HL-60 (cell line): ENCODE results near the gene SPP1.
A peak's percentile ranks its signal among the peaks of the same experiment; 100 is the strongest.

Source experiments
- DNase-seq, 2 experiments: peaks; one replicate each; pipeline ENCODE4 v3.0.0-alpha.2; 2010 to 2020; ENCODE audit warnings: low read depth in 1 of 2, low spot score in 1 of 2
- H3K27ac ChIP-seq: fragments of 250-450 bp; sonication (Bioruptor Pico); replicated peaks from 2 replicates; pipeline ENCODE4 v1.5.1; 2020; ENCODE audit warnings: mild to moderate bottlenecking, moderate library complexity
- H3K27me3 ChIP-seq: fragments of 250-450 bp; sonication (Bioruptor Pico); 2 replicates; pipeline ENCODE4 v1.5.1; 2021; ENCODE audit warnings: mild to moderate bottlenecking, moderate library complexity; ENCODE audit not compliant: insufficient read depth, poor library complexity, severe bottlenecking
- H3K4me3 ChIP-seq: replicated peaks from 2 replicates; pipeline ENCODE4 v1.5.1; 2011; ENCODE audit warnings: mild to moderate bottlenecking, control low read depth, low read length; ENCODE audit not compliant: insufficient read depth
- GABPA ChIP-seq: IDR thresholded peaks from 2 replicates; pipeline ENCODE4 v1.6.1; 2012; ENCODE audit warnings: low read depth
- POLR2AphosphoS5 ChIP-seq: IDR thresholded peaks from 2 replicates; pipeline ENCODE4 v1.6.1; 2012; ENCODE audit warnings: low read depth
- SPI1 ChIP-seq: IDR thresholded peaks from 2 replicates; pipeline ENCODE4 v1.6.1; 2012; ENCODE audit warnings: low read depth, mild to moderate bottlenecking, borderline replicate concordance
- TF ChIP-seq, protein P1 (sequence below): IDR thresholded peaks from 2 replicates; pipeline ENCODE4 v1.6.1; 2012; ENCODE audit warnings: low read depth; ENCODE audit not compliant: insufficient replicate concordance
- TF ChIP-seq, protein P2 (sequence below): IDR thresholded peaks from one replicate; pipeline ENCODE4 v1.5.1; 2011; ENCODE audit warnings: low read length, control low read depth, inconsistent platforms; ENCODE audit not compliant: insufficient read depth

The SPP1 gene

DNA sequence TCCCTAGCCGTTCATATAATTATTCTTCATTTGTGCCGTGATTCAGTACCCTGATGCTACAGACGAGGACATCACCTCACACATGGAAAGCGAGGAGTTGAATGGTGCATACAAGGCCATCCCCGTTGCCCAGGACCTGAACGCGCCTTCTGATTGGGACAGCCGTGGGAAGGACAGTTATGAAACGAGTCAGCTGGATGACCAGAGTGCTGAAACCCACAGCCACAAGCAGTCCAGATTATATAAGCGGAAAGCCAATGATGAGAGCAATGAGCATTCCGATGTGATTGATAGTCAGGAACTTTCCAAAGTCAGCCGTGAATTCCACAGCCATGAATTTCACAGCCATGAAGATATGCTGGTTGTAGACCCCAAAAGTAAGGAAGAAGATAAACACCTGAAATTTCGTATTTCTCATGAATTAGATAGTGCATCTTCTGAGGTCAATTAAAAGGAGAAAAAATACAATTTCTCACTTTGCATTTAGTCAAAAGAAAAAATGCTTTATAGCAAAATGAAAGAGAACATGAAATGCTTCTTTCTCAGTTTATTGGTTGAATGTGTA lies 7.0 kb downstream of the SPP1 start:
- no peak for DNase-seq
- no peak for TF ChIP-seq SPI1
- TF ChIP-seq GABPA: no peak
- TF ChIP-seq, protein P1, sequence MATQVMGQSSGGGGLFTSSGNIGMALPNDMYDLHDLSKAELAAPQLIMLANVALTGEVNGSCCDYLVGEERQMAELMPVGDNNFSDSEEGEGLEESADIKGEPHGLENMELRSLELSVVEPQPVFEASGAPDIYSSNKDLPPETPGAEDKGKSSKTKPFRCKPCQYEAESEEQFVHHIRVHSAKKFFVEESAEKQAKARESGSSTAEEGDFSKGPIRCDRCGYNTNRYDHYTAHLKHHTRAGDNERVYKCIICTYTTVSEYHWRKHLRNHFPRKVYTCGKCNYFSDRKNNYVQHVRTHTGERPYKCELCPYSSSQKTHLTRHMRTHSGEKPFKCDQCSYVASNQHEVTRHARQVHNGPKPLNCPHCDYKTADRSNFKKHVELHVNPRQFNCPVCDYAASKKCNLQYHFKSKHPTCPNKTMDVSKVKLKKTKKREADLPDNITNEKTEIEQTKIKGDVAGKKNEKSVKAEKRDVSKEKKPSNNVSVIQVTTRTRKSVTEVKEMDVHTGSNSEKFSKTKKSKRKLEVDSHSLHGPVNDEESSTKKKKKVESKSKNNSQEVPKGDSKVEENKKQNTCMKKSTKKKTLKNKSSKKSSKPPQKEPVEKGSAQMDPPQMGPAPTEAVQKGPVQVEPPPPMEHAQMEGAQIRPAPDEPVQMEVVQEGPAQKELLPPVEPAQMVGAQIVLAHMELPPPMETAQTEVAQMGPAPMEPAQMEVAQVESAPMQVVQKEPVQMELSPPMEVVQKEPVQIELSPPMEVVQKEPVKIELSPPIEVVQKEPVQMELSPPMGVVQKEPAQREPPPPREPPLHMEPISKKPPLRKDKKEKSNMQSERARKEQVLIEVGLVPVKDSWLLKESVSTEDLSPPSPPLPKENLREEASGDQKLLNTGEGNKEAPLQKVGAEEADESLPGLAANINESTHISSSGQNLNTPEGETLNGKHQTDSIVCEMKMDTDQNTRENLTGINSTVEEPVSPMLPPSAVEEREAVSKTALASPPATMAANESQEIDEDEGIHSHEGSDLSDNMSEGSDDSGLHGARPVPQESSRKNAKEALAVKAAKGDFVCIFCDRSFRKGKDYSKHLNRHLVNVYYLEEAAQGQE: no peak
- TF ChIP-seq, protein P2, sequence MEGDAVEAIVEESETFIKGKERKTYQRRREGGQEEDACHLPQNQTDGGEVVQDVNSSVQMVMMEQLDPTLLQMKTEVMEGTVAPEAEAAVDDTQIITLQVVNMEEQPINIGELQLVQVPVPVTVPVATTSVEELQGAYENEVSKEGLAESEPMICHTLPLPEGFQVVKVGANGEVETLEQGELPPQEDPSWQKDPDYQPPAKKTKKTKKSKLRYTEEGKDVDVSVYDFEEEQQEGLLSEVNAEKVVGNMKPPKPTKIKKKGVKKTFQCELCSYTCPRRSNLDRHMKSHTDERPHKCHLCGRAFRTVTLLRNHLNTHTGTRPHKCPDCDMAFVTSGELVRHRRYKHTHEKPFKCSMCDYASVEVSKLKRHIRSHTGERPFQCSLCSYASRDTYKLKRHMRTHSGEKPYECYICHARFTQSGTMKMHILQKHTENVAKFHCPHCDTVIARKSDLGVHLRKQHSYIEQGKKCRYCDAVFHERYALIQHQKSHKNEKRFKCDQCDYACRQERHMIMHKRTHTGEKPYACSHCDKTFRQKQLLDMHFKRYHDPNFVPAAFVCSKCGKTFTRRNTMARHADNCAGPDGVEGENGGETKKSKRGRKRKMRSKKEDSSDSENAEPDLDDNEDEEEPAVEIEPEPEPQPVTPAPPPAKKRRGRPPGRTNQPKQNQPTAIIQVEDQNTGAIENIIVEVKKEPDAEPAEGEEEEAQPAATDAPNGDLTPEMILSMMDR: no peak
- no peak for TF ChIP-seq POLR2AphosphoS5
- Histone ChIP-seq H3K4me3 (no peak overlapping the region), H3K27me3 (peaks cover 1% of the 10 kb centered on the region), H3K27ac (no peak overlapping the region)

DNA sequence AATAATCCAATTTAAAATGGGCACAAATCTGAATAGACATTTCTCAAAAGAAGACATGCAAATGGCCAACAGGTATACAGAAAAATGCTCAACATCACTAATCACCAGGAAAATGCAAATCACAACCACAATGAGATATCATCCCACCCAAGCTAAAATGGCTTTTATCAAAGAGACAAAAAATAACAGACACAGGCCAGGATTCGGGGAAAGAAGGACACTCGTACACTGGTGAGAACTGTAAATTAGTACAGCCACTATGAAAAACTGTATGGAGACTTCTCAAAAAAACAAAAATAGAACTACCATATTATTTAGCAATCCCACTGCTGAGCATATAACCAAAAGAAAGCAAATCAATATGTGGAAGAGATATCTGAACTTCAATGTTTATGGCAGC lies 8.5 kb downstream of the SPP1 start:
- H3K27me3 ChIP-seq: no peaks in the 10 kb centered on the region
- TF ChIP-seq, protein P1: no peak
- TF ChIP-seq, protein P2: no peak
- TF ChIP-seq SPI1: no peak
- TF ChIP-seq POLR2AphosphoS5: no peak
- TF ChIP-seq GABPA: no peak
- no peak overlapping the region for H3K27ac ChIP-seq

DNA sequence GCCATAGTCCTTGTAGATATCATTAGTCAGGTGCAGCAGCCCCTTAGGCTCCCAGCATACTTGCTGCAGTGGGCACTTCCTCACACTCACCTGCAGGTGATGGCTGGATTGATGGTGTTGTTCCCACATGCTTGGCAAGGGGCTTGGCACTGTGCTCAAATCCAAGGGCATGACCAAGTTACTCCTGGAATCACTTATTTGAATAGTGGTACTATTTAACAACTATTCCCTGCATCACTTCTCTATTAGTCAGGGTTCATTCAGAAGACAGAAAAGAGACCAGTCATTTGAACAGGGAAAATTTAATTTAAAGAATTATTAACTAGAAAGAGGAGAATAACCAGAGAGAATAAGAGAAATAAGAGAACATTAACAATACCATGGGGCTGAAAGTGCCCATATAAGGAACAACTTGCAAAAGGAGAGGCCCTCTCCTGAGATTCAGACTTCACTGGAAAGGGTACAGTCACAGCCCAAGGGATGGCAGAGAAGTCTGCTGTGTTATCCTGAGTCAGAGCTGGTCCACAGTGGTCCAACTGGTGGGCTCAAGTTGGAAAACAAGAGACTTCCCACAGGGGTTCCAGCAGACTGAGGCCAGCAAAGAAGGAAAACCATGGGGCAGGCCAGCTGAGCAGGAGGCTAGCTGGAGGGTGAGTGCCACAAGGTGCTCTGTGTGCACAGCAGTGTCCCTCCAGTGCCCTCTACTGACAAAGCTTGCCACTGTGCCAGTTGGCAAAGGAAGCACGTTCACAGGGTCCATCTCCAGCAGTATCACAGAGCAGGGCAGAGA lies 9.8 kb downstream of the SPP1 start:
- DNase-seq: peak in 1 of 2 experiments; percentile 70
- TF ChIP-seq GABPA: no peak
- TF ChIP-seq, protein P2: peak; percentile 91
- H3K27me3 ChIP-seq: no peaks in the 10 kb centered on the region
- no peak overlapping the region for H3K4me3 ChIP-seq
- no peak overlapping the region for H3K27ac ChIP-seq

More for the DNA sequence above, 8.5 kb downstream of the SPP1 start:
- DNase-seq: no peak
- no peak overlapping the region for H3K4me3 ChIP-seq

DNA sequence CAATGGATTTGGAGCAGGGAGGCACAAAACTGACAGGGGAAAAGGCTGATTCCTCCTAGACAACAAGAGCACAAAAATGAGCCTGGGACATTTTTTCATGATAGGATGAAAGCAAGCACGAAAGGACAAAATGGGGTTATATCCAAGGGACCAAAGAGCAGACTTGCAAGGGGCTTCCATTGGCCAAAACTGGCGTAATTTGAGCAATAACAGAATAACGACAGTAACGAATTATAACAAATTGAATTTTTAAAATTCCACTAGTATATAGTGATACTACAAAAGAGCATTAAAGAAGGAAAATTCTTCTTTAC lies 10.3 kb downstream of the SPP1 start:
- H3K27me3 ChIP-seq: no peaks in the 10 kb centered on the region
- no peak overlapping the region for H3K4me3 ChIP-seq
- DNase-seq: no peak
- H3K27ac ChIP-seq: no peak overlapping the region
- TF ChIP-seq GABPA: no peak
- TF ChIP-seq SPI1: no peak
- TF ChIP-seq, protein P2: no peak
- TF ChIP-seq POLR2AphosphoS5: no peak
- TF ChIP-seq, protein P1: no peak
